Astrocyte of the spinal cord (primary cell): ENCODE data around the gene LASP1.

Experiments
- DNase-seq: peaks from one replicate; pipeline ENCODE4 v3.0.0; 2011; ENCODE audit warnings: low read depth, low spot score
- H3K4me3 ChIP-seq: 2 replicates; pipeline ENCODE4 v1.5.1; 2011; ENCODE audit warnings: low read depth, mild to moderate bottlenecking, low read length, moderate library complexity
- CTCF ChIP-seq: IDR thresholded peaks from 2 replicates; pipeline ENCODE4 v1.5.1; 2012; ENCODE audit warnings: low read depth, mild to moderate bottlenecking, low read length, inconsistent platforms
- in situ Hi-C: cut with HindIII; loops from 2 replicates; pipeline ENCODE4 v1.10.0; 2017; ENCODE audit warnings: low sequenced_read_pairs

LASP1 gene

GRCh38 chr17:38874505-38875400, 4.9 kb downstream of the LASP1 start:
- in situ Hi-C loops: no loop called here
- TF ChIP-seq CTCF: no peak
- H3K4me3 ChIP-seq: no peak overlapping the region
- no peak for DNase-seq

GRCh38 chr17:38875477-38876075, 5.7 kb downstream of the LASP1 start:
- TF ChIP-seq CTCF: no peak
- no peak for DNase-seq
- in situ Hi-C loops: no loop called here
- H3K4me3 ChIP-seq: no peak overlapping the region

GRCh38 chr17:38877130-38877851, 7.4 kb downstream of the LASP1 start:
- no peak for DNase-seq
- TF ChIP-seq CTCF: no peak
- H3K4me3 ChIP-seq: no peak overlapping the region
- in situ Hi-C loops: no loop called here

- no peak overlapping the region for H3K4me3 ChIP-seq
Observed at GRCh38 chr17:38879878-38880665, 10.2 kb downstream of the LASP1 start.

GRCh38 chr17:38881600-38882191, 11.8 kb downstream of the LASP1 start:
- in situ Hi-C loops: no loop called here
- H3K4me3 ChIP-seq: no peak overlapping the region
- peak; percentile 75 for DNase-seq
- no peak for TF ChIP-seq CTCF

More at GRCh38 chr17:38879878-38880665, 10.2 kb downstream of the LASP1 start:
- no peak for TF ChIP-seq CTCF
- DNase-seq: peak; percentile 82
- in situ Hi-C loops: no loop called here
